A673 (cell line): ENCODE data around the gene REN.

Source experiments
- EZH2 ChIP-seq: fragments of 200-600 bp; sonication (generic); IDR thresholded peaks from 2 replicates; pipeline ENCODE4 v1.6.1; 2017; ENCODE audit warnings: borderline replicate concordance, low read depth, mild to moderate bottlenecking, mixed read lengths, antibody characterized with exemption, low read length; ENCODE audit not compliant: poor library complexity, severe bottlenecking
- TF ChIP-seq, protein P1 (sequence below): fragments of 300-800, 200-600 bp; sonication (generic); conservative IDR thresholded peaks from 2 replicates; pipeline ENCODE4 v1.5.1; 2017; ENCODE audit warnings: low read depth, mild to moderate bottlenecking, antibody characterized with exemption, low read length, moderate library complexity, mixed read lengths

DNA sequence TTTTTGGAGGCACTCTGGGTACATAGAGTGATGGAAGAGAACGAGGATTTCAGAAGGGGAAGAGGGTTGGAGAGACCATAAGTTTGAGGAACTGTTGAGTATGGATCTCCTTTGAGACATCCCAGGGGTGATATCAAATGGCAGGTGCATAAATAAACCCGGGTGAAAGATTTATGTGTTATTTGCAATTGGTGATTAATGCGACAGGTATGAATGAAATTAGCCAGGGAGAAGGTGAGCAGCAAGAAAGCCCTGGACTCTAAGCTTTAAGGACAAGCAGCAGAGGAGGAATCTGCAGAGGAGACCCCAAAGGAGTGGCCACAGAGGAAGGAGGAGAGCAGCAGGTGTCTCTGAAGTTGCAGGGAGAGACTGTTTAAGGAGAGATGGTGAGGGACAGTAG is 8.8 kb upstream of the REN start:
- no peak for TF ChIP-seq EZH2
- TF ChIP-seq, protein P1, sequence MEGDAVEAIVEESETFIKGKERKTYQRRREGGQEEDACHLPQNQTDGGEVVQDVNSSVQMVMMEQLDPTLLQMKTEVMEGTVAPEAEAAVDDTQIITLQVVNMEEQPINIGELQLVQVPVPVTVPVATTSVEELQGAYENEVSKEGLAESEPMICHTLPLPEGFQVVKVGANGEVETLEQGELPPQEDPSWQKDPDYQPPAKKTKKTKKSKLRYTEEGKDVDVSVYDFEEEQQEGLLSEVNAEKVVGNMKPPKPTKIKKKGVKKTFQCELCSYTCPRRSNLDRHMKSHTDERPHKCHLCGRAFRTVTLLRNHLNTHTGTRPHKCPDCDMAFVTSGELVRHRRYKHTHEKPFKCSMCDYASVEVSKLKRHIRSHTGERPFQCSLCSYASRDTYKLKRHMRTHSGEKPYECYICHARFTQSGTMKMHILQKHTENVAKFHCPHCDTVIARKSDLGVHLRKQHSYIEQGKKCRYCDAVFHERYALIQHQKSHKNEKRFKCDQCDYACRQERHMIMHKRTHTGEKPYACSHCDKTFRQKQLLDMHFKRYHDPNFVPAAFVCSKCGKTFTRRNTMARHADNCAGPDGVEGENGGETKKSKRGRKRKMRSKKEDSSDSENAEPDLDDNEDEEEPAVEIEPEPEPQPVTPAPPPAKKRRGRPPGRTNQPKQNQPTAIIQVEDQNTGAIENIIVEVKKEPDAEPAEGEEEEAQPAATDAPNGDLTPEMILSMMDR: no peak
